GM10847 (cell line): ENCODE results near the gene NQO1.

Experiments used
- POLR2A ChIP-seq: IDR thresholded peaks from 2 replicates; pipeline ENCODE4 v1.6.1; 2011; ENCODE audit not compliant: insufficient read length; ENCODE audit errors: extremely low read depth

Gene NQO1

DNA sequence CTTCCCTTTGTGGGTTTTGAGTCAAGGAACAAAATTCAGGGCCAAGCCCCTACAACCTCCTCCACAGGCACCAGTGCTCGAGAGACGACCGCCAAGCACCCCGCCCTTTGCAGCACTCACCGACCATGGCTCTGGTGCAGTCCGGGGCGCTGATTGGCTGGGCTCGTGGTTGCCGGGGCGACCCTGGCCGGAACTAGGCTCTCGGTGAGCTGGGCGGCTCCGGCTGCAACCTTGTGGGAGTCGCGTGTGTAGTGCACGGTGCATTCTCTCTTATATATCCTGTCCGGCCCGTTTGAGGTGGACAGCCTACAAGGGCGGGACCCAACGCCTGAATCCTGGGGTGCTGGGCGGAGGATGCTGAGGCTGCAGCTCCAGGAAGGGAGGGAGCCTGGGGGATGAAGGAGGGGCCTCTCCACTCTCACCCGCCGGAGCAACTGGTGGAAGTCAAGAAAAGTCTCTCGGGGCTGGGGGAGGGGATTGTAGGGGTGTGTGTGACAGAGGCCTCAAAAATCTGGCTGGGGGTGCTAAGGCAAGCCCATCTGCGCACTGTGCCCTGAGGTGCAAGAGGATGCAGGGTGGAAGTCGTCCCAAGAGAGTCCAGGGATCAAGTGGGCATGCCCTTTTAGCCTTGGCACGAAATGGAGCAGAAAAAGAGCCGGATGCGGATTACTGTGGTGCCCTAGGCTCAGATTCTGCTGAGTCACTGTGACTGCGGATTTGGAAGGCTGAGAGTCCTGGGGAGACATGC is at the start of gene NQO1:
TSS of gene NQO1 (minus strand) at position 248 of the 748 bp plus-strand sequence. CDS start at position 127, 121 bp downstream.
- TF ChIP-seq POLR2A, result peak; percentile 67

DNA sequence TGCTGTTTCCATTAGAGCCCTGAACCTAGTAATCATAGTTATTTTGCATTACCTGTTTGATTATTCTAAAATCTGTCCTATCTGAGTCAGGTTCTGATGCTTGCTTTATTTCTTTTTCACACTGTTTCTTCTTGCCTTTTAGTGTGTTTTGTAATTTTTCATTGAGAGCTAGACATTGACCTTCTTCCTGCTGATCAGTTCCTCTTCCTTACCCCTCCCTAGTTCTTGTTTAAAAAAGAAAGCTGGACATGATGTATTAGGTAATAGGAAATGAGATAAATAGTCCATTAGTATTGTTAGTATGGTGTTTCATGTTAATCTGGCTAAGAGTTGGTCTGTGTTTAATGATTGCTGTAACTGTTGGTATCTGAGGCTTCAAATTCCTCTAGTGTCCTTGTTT is 49.2 kb upstream of the NQO1 start:
- no peak for TF ChIP-seq POLR2A

GRCh38 chr16:69773260-69773947 is 47.0 kb upstream of the NQO1 start:
- no peak for TF ChIP-seq POLR2A

DNA sequence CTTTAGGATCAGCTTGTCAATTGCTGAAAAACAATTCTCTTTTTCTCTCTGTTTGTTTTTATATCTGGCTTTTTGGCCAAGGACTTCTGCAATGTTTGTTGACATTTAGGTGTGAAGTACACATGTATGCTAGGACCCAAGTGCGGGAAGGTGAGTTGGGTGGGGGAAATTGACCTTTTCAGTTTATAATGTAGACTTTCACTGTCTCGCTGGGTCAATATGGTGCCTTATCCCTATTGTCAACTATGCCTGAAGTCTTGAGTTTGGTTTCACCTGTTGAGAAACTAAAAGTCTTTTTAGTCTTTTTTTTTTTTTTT is 45.2 kb upstream of the NQO1 start:
- TF ChIP-seq POLR2A, result no peak

DNA sequence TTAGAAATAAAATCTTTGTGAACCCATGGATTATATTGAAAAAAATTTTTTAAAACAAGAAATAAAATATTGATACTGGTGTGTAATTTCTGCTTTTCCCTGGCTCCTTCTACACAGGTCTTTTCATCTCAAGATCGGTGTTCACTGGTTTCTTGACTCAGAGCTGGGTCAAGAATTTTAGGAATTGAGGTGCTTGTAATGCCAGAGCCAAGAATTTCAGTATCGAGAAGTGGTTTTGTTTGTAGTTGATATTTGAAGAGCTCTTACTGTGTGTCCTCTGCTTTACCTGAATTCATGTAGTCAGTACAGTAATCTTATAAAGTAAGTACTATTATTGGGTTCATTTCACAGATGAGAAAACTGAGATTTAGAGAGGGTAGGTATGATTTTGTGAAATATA is 43.0 kb upstream of the NQO1 start:
- TF ChIP-seq POLR2A, result no peak

DNA sequence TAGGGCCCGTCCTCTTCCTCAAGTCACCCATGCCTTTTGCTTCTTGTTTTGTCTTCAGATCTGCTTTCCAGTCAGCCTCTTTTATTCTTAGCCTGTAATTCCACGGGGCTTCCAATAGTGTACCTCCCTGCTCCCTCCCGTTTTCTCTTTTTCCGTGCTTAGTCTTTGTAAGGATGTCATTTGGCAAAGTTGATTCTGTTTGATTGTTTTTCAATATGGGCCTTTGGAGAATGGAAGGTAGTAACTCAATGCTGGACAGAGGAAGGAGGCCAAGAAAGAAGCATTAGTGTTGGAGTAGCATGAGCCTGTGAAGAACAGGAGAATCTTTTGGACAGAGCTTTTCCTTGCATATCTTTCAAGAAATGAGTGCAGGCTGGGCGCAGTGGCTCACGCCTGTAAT is 42.3 kb upstream of the NQO1 start:
- TF ChIP-seq POLR2A, result no peak

DNA sequence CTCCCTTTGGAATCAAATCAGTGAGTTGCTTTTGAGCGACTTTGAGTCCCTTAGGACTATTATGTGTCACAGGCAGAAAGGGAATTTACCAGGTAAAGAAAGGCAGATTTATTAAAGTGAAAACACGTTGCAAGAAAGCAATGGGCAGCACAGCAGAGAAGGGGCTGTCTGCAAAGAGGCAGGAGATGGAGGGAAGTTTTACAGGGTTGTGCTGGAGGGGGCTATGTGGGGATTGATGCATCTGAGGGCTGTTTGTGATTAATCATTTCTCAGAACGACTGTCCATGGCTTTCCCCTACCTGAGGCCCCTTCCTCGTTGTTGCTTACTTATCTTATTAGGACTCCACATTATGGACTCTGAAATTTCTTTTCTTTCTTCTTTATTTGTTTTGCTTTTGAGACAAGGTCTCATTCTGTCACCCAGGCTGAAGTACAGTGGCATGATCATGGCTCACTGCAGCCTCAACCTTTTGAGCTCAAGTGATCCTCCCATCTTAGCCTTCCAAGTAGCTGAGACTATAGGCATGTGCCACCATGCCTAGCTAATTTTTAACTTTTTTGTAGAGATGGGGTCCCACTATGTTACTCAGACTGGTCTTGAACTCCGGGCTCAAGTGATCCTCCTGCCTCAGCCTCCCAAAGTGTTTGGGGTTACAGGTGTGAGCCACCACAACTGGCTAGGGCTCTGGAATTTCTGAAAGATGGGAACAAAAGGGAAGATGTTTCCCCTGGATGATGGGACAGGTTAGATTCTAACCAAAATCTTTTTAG is 41.3 kb upstream of the NQO1 start:
- TF ChIP-seq POLR2A, result no peak

DNA sequence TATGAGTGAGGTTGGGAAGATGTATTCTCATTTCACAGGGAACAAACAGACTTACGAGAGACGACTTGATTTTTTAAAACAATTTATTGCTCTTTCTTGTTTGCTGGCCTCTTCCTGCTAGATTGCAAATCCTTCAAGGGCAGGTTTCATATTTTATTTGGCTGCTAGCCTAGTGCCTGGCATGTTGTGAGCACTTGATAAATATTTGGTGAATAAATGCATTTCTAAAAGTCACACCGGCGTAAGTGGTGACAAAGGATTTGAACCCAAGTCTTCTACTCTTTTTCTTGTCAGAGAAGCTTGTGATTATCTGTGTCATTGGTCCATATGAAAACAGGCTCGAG is 37.2 kb upstream of the NQO1 start:
- no peak for TF ChIP-seq POLR2A

DNA sequence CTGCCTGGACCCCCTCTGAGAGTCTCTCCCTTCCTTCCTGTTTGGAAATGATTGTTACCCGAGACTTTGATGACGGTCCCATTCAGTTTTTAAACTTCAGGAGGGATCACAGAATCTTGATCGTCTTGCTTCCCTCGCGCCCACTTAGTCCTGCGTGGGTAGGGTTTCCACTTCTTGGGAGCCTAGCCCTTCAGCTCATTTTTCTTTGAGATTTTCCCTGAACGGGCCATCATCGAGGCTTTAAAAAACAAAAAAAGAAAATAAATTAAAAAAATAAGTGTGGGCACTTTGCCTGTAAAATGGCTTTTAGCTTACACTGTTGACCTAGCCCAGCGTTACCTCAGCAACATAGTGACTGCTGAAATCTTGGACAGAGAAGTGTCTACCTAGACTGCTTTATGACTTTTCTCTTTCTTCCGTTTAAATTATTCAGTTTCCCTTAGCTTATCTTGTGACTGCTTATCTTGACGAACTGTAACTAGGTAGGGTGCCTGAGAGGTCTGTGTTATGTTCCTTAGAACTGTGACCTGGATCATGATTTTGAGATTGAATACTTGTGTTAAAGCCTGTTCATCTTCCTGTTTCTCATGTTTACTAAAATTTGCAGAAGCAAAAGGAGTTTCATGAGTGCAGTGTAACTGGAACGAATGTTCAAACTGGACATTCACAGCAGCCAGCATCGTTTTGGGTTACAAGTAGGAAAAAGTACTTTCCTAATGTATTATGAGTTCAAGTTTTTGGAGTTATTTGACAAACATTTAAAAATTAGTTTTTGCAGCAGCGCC is 36.6 kb upstream of the NQO1 start:
- TF ChIP-seq POLR2A, result no peak

DNA sequence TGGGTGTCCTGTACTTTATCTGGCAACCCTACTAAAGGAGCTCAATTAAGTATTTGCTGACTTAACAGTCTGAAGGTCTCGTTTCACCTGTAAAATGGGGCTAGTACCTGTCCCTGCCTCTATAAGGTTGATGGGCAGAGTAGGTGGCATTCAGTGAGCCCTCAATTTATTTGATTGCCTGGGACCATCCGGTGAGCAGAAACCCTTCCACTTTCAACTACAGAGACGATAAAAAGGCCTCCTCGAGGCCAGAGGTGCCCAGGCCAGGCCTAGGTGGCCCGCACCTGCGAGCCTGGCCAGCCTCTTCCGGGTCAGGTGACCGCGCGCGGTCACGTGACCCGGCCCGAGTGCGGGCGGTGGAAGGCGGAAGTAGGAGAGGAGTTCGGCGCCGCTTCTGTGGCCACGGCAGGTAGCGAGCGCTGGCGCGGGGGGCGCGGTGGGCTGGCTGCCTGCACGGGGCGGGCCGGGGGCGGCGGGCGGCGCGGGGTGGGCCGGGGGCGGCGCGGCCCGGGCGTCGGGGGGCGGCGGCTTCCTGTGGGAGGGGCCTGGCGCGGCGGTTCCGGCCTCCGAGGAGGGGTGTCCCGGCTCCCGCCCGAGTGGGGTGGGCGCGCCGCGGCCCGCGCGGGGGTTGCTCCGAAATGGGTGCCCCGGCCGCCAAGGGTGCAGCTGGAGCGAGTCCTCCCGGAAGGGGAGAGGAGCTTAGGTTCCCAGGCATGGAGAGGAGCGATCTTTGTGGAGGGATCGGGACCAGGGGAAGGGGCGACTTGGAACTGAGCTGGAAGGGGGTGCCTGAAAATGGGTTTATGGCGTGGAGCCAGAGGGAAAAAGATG is 35.8 kb upstream of the NQO1 start, which contains the start of gene WWP2:
TSS of gene WWP2 (plus strand) at position 350 of the 831 bp plus-strand sequence. CDS start 24,679 bp downstream, outside the sequence.
- peak; percentile 82 for TF ChIP-seq POLR2A

- no peak for TF ChIP-seq POLR2A
These were observed 30.3 kb upstream of the NQO1 start for GRCh38 chr16:69756705-69757104.

GRCh38 chr16:69754469-69755310 is 28.3 kb upstream of the NQO1 start, which contains the start of gene NOB1:
NOB1 (minus strand) TSS chr16:69754926; CDS start chr16:69754910, 16 bp downstream.
- peak; percentile 96 for TF ChIP-seq POLR2A

DNA sequence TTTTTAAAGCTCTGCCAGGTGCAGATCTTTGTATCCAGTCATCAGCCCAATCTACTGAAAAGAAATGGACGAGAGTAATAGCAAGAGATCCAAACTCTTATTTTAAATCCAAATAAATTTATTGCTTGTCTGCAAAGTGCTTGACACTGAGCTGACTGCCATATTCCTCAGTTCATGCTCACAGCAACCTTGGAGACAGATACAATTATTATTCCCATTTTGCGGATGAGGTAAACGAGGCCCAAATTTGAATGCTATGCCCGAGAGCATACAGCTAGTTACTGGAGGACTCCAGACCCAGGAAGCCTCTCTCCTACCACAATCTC is 27.7 kb upstream of the NQO1 start:
- no peak for TF ChIP-seq POLR2A
